GM10847 (cell line): ENCODE results near the gene TMX2.

ENCODE experiments used
- POLR2A ChIP-seq: IDR thresholded peaks from 2 replicates; pipeline ENCODE4 v1.6.1; 2011; ENCODE audit not compliant: insufficient read length; ENCODE audit errors: extremely low read depth

TMX2 gene

DNA sequence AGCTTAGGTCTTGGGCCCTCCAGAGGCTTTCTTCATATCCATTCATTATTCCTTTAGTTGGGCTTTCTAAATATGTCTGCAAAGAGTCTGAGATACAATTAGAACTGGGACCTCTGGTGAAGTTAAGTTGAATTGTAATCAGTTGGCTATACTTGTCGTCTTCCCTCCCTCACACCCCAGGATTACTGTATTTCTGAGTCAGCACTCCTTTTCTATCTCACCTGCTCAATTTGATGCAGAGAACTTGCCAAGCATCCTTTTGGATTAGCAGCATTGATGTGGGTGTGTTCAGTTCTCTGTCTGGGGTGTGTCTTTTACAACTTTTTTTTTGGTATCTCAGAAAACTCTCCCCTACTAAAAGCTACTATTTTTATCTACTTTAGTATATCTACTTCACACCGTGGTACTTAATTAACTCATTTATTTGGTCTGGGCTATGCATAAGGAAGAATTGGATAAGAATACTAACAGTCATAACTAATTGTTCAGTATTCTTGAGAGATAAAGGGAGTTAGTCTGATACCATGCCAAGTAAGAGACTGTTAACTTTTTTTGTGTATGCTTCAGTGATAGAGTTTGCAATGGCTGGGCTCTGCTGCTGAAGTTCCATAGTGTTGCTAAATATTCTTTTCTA lies 64.3 kb downstream of the TMX2 start:
- TF ChIP-seq POLR2A = no peak

DNA sequence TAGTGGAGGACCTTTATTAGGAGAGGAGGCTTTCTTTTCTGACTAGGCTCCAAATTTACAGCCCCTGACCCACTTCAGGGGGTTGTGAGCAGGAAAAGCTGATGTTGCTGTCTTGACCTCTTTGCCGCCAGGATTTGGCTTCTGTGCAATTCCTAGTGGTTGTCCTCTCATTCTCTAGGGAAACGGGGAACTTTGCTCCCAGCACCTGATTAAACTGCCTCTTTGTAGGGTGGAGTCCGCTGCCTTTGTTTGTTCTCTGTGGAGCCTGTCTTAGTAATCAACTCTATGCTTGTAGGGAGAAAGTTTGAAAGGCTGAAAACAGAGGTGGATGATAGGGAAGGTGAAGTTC lies 65.5 kb downstream of the TMX2 start:
- no peak for TF ChIP-seq POLR2A

DNA sequence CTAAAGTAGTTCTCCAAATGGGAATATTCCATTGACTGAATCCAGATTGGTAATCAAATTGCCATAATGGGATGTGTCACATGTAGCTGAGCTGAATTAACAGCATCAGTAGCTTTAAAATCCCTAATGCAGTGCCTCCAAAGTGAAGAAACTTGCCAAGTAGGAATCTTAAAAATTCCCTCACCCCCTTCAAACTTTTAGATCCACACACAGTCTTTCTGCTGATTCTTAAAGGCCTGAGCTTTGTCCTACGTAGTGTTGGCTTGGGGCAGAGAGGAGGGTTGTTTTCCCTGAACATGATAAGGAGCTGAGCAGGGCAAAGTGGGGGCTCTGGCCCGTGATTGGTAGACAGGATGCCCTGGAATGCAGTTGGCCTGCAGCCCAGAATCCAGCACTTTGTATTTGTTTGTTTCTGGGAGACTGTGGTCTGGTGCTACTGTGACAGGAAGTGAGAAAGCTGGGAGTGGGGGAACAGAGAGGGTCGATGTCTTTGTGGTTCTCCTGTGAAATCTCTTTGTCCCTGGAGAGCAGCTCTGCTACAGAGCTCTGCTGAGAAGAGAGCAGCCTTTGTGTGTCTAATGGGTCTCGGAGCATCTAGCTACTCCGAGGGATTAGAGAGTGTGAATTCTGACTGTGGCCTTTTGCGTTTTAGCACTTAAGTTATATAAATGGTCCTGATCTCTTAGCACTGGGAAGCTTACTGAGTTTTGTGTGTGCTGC lies 66.1 kb downstream of the TMX2 start:
- TF ChIP-seq POLR2A = no peak

DNA sequence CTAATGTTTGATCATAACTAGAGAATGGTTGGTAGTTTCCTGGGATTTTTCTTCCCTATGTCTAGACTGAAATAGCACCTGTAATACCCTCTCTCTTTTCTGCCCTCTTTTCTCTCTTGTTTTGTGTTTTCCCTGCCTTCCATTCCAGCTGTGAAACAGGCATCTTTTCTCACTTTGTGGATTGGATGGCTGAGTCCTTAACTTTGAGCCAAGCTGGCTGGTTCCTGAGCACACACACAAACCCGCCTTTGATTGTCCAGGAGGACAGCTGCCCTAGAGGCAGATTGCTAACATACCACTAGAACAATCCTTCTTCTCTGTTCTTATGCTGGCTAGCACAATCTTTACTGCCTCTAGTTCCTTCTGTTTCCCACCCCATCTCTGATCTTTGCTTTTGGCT lies 66.9 kb downstream of the TMX2 start:
- no peak for TF ChIP-seq POLR2A

DNA sequence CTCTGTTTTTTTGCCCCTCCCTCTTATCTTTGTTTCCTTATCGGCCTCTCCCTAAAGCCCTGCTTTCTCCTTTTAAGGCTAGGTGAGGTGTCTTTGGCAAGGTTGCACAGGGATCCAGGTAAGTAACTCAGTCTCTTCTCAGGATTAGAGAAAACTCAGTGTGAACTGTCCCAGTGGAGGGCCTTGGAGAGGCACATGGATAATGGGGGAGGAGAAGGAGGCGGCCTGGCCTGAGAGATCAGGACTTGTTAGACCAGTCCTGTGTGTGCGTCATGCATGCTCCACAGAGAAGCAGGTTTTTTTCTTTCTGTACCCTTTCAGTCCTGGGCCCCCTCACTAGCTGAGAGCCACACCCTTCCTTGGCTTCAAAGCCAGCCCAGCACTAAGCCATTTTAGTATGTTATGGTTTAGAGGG lies 69.1 kb downstream of the TMX2 start:
- no peak for TF ChIP-seq POLR2A

DNA sequence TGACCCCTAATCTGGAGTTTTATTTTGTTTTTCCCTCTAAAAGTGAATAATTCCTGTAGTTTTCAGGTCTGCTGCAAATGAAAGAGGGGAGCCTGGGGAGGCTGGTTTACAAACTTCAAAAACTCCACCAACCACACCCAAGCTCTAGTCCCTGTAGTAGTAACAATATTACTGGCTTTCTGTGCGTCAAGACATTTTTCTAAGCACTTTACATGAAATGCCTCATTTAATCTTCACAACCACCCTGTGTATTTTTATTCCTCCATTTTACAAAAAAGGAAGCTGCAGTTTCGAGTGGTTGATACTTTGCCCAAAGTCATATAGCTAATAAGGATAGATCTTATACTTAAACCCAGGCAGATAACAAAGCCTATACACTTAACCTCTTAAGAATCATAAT lies 72.7 kb downstream of the TMX2 start:
- TF ChIP-seq POLR2A = no peak

DNA sequence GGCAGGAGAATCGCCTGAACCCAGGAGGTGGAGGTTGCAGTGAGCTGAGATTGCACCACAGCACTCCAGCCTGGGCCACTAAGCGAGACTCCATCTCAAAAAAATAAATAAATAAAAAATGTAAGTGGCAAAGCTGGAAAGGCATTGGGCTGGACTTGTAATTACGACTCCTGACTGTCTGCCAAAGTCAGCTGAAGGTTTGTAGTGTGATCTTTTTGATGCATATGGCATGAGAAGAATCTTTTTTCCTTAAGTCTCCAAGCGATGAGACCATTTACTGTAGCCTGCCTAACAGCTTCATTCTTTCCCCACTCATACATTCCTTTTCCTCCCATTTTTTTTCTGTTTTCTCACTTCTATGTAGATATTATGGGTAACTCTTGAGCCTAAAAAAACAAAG lies 74.0 kb downstream of the TMX2 start:
- no peak for TF ChIP-seq POLR2A

DNA sequence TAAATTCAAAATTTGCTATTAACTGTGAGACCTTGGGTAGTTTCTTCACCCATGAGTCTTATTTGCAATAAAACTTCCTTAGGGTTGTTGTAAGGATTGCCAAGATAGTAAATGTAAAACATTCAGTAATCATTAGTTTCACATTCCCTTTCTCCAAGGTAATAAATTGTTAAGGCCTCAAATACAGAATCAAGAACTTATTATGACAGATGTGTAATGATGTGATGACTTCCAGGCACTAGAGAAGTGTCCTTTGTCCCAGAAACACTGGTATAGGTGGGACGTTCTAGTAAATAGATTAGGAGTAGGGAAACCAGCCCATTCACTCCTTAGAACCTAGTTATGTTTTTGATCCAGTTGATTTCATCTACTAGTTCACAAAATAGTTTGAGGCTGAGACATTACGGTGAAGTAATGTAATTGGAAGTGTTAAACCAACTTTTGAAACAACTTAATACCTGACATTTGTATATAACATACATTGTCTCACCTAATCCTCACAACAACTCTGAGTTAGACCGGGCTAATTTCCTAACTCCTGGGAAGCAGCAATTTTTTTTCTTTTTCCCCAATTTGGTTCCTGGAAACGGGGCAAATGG lies 74.7 kb downstream of the TMX2 start:
- TF ChIP-seq POLR2A = no peak

DNA sequence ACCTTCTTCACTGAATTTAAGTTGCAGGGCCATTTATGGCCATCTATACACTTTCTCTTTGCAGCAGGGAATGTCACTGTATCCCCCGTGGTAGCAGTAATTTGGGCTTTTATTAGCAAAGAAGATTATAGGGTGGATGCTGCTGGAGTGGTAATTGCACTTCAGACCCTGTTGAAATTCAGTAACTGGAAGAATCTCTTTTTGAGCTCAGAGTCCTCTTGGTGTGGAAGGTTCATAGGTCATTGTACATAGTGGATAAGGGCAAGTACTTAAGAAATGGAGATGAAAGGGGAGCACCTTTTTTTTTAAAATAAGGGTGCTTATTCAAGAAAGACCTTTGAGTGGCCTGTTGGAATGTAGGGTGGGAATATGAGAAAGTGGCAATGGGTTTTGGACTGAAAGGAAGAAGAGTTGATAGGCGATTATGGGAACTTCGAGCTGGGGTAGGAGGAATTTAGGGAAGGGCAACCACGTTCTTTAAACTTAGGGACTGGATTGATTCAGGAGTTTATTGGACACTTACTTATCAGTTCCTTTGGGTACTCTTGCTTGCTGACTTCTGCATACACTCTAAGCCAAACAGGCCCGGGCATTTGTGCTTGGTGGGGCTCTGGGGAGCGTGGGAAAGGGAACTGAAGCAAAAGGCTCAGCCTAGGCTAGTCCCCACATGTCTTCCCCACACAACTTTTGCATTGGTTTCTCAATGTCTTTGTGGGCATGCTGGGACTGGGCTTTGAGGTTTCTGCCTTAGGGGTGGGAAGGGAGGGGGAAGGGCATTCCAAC lies 75.7 kb downstream of the TMX2 start:
- TF ChIP-seq POLR2A = no peak

DNA sequence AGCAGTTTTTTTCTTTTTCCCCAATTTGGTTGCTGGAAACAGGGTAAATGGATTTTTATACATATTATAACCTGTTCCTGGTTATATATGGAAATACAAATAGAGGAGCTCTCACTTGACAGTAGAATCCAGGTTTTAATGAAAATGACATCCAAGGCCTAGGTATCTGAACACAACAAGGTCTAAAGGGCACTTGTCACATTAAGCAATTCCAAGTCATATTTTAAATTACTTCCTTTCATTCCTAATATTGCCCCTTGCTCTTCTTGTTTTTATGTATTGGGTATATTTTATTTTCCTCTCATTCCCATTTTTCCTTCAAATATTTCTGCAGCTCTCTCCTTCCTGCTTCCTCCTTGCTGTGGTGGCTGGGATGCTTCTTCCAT lies 76.3 kb downstream of the TMX2 start:
- no peak for TF ChIP-seq POLR2A
